GM12878 (cell line): Measurements from ENCODE around the gene TPO. TPM values are rescaled to one million over a fixed set of nuclear protein-coding genes. Genes with fewer than 3 reads are reported as not detected.
"Not testable (repeated sequence)": the region's sequence is repeated elsewhere in the genome, so short reads cannot be mapped to it uniquely, and the experiment has no call there.

Experiments used
- ATAC-seq: fragments of 200-7000 bp; cut with Tn5 transposase; 3 replicates; pipeline ENCODE4 v1.9.1; 2020; ENCODE audit warnings: mild to moderate bottlenecking, moderate library complexity
- BruUV-seq: library from RNA; stranded (reverse); fragments of 400-500 nt; replicated peaks from 2 replicates; lab custom pipeline; 2021; lab: Mats Ljungman, UMichigan
- CTCF ChIA-PET: fragments of 300-600 bp; sonication (Branson Sonifier 250); formaldehyde crosslinking; extraction: SDS; loops from one replicate; lab custom pipeline; 2021; ENCODE audit warnings: inconsistent platforms; lab: Yijun Ruan, JAX
- POLR2A ChIA-PET: fragments of 350-600 bp; formaldehyde crosslinking; extraction: SDS; loops from one replicate; lab custom pipeline; 2021; ENCODE audit warnings: inconsistent platforms; lab: Charles Lee
- RAD21 ChIA-PET: fragments of 300-600 bp; sonication (Branson Sonifier 250); formaldehyde crosslinking; loops from one replicate; lab custom pipeline; 2023; ENCODE audit warnings: antibody characterized with exemption; ENCODE audit not compliant: unreplicated experiment; lab: Charles Lee
- SMC1A ChIA-PET: fragments of 300-600 bp; sonication (Branson Sonifier 250); formaldehyde crosslinking; loops from one replicate; lab custom pipeline; 2023; ENCODE audit not compliant: unreplicated experiment, uncharacterized antibody; lab: Charles Lee
- DNase-seq: peaks from one replicate; pipeline ENCODE4 v3.0.0-alpha.2; 2011; ENCODE audit warnings: low read depth, low spot score
- FAIRE-seq: peaks from 3 replicates; lab custom pipeline; 2011; peaks lifted over from hg19 to GRCh38; lab: Jason Lieb, UNC
- H2AFZ ChIP-seq: 2 replicates; pipeline ENCODE4 v1.6.0; 2011; ENCODE audit warnings: low read depth, low read length, control low read depth; ENCODE audit not compliant: control insufficient read depth
- H3K27ac ChIP-seq: 2 replicates; pipeline ENCODE4 v1.5.1; 2011; ENCODE audit warnings: control low read depth; ENCODE audit not compliant: control insufficient read depth, insufficient read depth
- H3K27me3 ChIP-seq, 2 experiments: replicated peaks in 1 of 2; 2 replicates each; pipeline versions ENCODE4 v1.6.0 to v1.6.1; 2011; ENCODE audit warnings: low read length in 1 of 2; ENCODE audit not compliant: control insufficient read depth in 2 of 2, insufficient read depth in 2 of 2
- H3K36me3 ChIP-seq, 2 experiments: 2 replicates each; pipeline ENCODE4 v1.5.1; 2011; ENCODE audit warnings: low read length in 1 of 2; ENCODE audit not compliant: control insufficient read depth in 2 of 2, insufficient read depth in 2 of 2
- H3K4me1 ChIP-seq: 2 replicates; pipeline ENCODE4 v1.6.1; 2011; ENCODE audit warnings: mild to moderate bottlenecking, low read length, moderate library complexity, mixed read lengths; ENCODE audit not compliant: control insufficient read depth, insufficient read depth
- H3K4me2 ChIP-seq: 2 replicates; pipeline ENCODE4 v1.6.0; 2011; ENCODE audit warnings: control low read depth; ENCODE audit not compliant: control insufficient read depth, insufficient read depth
- H3K4me3 ChIP-seq: fragments of 200-600 bp; sonication (generic); 2 replicates; pipeline ENCODE4 v1.5.1; 2016
- H3K79me2 ChIP-seq: 2 replicates; pipeline ENCODE4 v1.6.0; 2011; ENCODE audit warnings: low read length; ENCODE audit not compliant: control insufficient read depth, insufficient read depth
- H3K9ac ChIP-seq: 2 replicates; pipeline ENCODE4 v1.8.0; 2011; ENCODE audit warnings: low read length, control low read depth, mixed read lengths; ENCODE audit not compliant: control insufficient read depth, insufficient read depth
- H3K9me3 ChIP-seq: replicated peaks from 3 replicates; pipeline ENCODE4 v1.5.1; 2011; ENCODE audit warnings: mild to moderate bottlenecking, low read length; ENCODE audit not compliant: control insufficient read depth, insufficient read depth
- H4K20me1 ChIP-seq: 2 replicates; pipeline ENCODE4 v1.6.0; 2011; ENCODE audit not compliant: control insufficient read depth, insufficient read depth
- ASH2L ChIP-seq: fragments of 300-600, 200-600 bp; sonication (generic); IDR thresholded peaks from 2 replicates; pipeline ENCODE4 v1.6.1; 2017; ENCODE audit warnings: low read depth, mild to moderate bottlenecking, borderline replicate concordance
- HDAC6 ChIP-seq: fragments of 200-600 bp; sonication (generic); IDR thresholded peaks from one replicate; pipeline ENCODE4 v1.8.0; 2017; ENCODE audit warnings: antibody characterized with exemption; ENCODE audit not compliant: unreplicated experiment
- KDM1A ChIP-seq: fragments of 200-600 bp; sonication (generic); IDR thresholded peaks from 2 replicates; pipeline ENCODE4 v1.6.1; 2016; ENCODE audit warnings: borderline replicate concordance
- NR2C1 ChIP-seq: fragments of 450-650 bp; IDR thresholded peaks from 2 replicates; pipeline ENCODE4 v1.6.1; 2017; ENCODE audit warnings: antibody characterized with exemption, mild to moderate bottlenecking, moderate library complexity
- POLR2A ChIP-seq: IDR thresholded peaks from 2 replicates; pipeline ENCODE4 v1.6.1; 2011; ENCODE audit warnings: low read depth, mild to moderate bottlenecking, low read length
- SREBF2 ChIP-seq: IDR thresholded peaks from 2 replicates; pipeline ENCODE4 v1.6.1; 2012; ENCODE audit warnings: mild to moderate bottlenecking, low read length
- SUPT20H ChIP-seq: IDR thresholded peaks from 2 replicates; pipeline ENCODE4 v1.6.1; 2011; ENCODE audit warnings: low read depth, mild to moderate bottlenecking, low read length, moderate library complexity, borderline replicate concordance; ENCODE audit not compliant: control insufficient read depth
- ZBED1 ChIP-seq: IDR thresholded peaks from 2 replicates; pipeline ENCODE4 v1.6.1; 2016; ENCODE audit warnings: borderline replicate concordance
- ZNF207 ChIP-seq: fragments of 450-650 bp; IDR thresholded peaks from 2 replicates; pipeline ENCODE4 v1.6.1; 2014; ENCODE audit warnings: antibody characterized with exemption, mild to moderate bottlenecking, borderline replicate concordance
- WGBS: methylation state at CpG from one replicate; pipeline ENCODE4 v1.1.6; 2016; ENCODE audit warnings: low lambda C conversion rate; ENCODE audit not compliant: insufficient replicate concordance, insufficient coverage; ENCODE audit errors: missing lambda C conversion rate; 5-methylcytosine and 5-hydroxymethylcytosine counted together
- in situ Hi-C: fragments of 300-500 bp; cut with MboI; formaldehyde crosslinking; loops from 9 replicates; pipeline ENCODE4 v1.14.3; 2018; ENCODE audit warnings: mixed read lengths
- intact Hi-C: fragments of 100-400 bp; cut with micrococcal nuclease; formaldehyde crosslinking; loops from one replicate; pipeline ENCODE4 v1.14.2; 2022; ENCODE audit not compliant: unreplicated experiment
- polyA plus RNA-seq, 11 experiments: library from polyadenylated mRNA; depleted of rRNA in 4 of 11; unstranded in 6 of 11; stranded (reverse) in 5 of 11; fragments of >200 nt; fragmentation: Nextera tagmentation in 4 of 11; fragmentation: Illumina TruSeq in 1 of 11; extraction: Ambion mirVana in 4 of 11; extraction: Trizol in 1 of 11; gene quantifications; 1 replicate in 1 of 11; 2 replicates in 10 of 11; pipeline versions ENCODE4 v1.2.1 to v1.2.3, GENCODE V29; 2011 to 2016; ENCODE audit warnings: inconsistent platforms in 2 of 11, missing spikeins in 2 of 11, low read depth in 1 of 11
- total RNA-seq, 4 experiments: library from RNA; depleted of rRNA in 3 of 4; stranded (reverse); fragments of >200 nt in 3 of 4; fragmentation: Illumina TruSeq in 1 of 4; extraction: Trizol in 1 of 4; gene quantifications; 2 replicates each; pipeline versions ENCODE4 v1.2.1 to v1.2.3, GENCODE V29; 2013 to 2021
- TF ChIP-seq, protein P1 (sequence below): fragments of 450-650 bp; IDR thresholded peaks from 2 replicates; pipeline ENCODE4 v1.6.1; 2017; ENCODE audit warnings: mild to moderate bottlenecking
- TF ChIP-seq, protein P2 (sequence below): IDR thresholded peaks from 2 replicates; pipeline ENCODE4 v1.6.1; 2012; ENCODE audit warnings: low read depth, low read length, improper control_type of control experiment
- TF ChIP-seq, protein P3 (sequence below): fragments of 150-350 bp; IDR thresholded peaks from 2 replicates; pipeline ENCODE4 v1.6.1; 2014; ENCODE audit warnings: mild to moderate bottlenecking, low read depth, low read length
- TF ChIP-seq, protein P4 (sequence below): fragments of 450-650 bp; IDR thresholded peaks from 2 replicates; pipeline ENCODE4 v1.6.1; 2017; ENCODE audit warnings: borderline replicate concordance

The TPO gene
- total and polyA plus RNA-seq, 10 of the 15 experiments (the other 5 are each of a cell fraction or from before 2014, with no cell fraction given), result 0.07 to 0.11 TPM; not detected in 8

DNA sequence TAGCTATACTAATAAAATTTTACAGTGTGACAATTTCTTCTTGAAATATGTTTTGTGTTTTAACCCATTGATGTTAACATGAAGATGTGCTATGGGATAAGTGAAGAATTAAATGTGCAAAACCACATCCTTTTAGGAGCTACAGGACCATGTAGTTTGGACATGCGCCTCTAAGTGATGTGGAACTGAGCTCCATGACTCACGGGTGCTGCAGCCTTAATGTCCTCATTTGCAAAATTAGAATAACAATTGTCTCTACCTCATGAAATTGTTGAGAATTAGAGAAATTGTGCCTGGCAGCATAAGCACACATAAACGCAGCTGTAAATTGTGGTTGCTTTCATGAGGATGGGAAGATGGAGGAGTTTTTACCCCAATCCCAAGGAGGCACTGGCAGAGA is 31.6 kb upstream of the TPO start:
- no peak for DNase-seq
- in situ Hi-C loops (no loop called here), intact Hi-C loops (no loop called here)
- CTCF ChIA-PET, result no interaction called here
- no peaks in the 10 kb centered on the region for H3K4me1 ChIP-seq
- WGBS, result 62% methylated on average over 3 of the region's 3 CpGs
- no TSS peak for BruUV-seq
- SMC1A ChIA-PET, result no interaction called here
- FAIRE-seq, result no peak
- H4K20me1 ChIP-seq, result no peaks in the 10 kb centered on the region
- POLR2A ChIA-PET, result no interaction called here
- no peaks in the 10 kb centered on the region for H3K27me3 ChIP-seq
- no peak overlapping the region for H3K27ac ChIP-seq
- no peaks in the 10 kb centered on the region for H3K79me2 ChIP-seq
- no peaks in the 10 kb centered on the region for H3K36me3 ChIP-seq
- ATAC-seq, result no peak
- no peak overlapping the region for H3K4me3 ChIP-seq
- H2AFZ ChIP-seq, result no peak overlapping the region
- H3K4me2 ChIP-seq, result no peak overlapping the region
- no peaks in the 10 kb centered on the region; the same call in 2 of the 3 replicates for H3K9me3 ChIP-seq
- TF ChIP-seq, protein P1, sequence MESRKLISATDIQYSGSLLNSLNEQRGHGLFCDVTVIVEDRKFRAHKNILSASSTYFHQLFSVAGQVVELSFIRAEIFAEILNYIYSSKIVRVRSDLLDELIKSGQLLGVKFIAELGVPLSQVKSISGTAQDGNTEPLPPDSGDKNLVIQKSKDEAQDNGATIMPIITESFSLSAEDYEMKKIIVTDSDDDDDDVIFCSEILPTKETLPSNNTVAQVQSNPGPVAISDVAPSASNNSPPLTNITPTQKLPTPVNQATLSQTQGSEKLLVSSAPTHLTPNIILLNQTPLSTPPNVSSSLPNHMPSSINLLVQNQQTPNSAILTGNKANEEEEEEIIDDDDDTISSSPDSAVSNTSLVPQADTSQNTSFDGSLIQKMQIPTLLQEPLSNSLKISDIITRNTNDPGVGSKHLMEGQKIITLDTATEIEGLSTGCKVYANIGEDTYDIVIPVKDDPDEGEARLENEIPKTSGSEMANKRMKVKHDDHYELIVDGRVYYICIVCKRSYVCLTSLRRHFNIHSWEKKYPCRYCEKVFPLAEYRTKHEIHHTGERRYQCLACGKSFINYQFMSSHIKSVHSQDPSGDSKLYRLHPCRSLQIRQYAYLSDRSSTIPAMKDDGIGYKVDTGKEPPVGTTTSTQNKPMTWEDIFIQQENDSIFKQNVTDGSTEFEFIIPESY, result no peak
- TF ChIP-seq NR2C1 (no peak), POLR2A (no peak), SREBF2 (no peak), SUPT20H (no peak), HDAC6 (no peak), ZNF207 (no peak), ZBED1 (no peak), KDM1A (no peak), ASH2L (no peak)
- TF ChIP-seq, protein P2, sequence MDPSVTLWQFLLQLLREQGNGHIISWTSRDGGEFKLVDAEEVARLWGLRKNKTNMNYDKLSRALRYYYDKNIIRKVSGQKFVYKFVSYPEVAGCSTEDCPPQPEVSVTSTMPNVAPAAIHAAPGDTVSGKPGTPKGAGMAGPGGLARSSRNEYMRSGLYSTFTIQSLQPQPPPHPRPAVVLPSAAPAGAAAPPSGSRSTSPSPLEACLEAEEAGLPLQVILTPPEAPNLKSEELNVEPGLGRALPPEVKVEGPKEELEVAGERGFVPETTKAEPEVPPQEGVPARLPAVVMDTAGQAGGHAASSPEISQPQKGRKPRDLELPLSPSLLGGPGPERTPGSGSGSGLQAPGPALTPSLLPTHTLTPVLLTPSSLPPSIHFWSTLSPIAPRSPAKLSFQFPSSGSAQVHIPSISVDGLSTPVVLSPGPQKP, result no peak
- TF ChIP-seq, protein P3, sequence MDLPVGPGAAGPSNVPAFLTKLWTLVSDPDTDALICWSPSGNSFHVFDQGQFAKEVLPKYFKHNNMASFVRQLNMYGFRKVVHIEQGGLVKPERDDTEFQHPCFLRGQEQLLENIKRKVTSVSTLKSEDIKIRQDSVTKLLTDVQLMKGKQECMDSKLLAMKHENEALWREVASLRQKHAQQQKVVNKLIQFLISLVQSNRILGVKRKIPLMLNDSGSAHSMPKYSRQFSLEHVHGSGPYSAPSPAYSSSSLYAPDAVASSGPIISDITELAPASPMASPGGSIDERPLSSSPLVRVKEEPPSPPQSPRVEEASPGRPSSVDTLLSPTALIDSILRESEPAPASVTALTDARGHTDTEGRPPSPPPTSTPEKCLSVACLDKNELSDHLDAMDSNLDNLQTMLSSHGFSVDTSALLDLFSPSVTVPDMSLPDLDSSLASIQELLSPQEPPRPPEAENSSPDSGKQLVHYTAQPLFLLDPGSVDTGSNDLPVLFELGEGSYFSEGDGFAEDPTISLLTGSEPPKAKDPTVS, result no peak
- TF ChIP-seq, protein P4, sequence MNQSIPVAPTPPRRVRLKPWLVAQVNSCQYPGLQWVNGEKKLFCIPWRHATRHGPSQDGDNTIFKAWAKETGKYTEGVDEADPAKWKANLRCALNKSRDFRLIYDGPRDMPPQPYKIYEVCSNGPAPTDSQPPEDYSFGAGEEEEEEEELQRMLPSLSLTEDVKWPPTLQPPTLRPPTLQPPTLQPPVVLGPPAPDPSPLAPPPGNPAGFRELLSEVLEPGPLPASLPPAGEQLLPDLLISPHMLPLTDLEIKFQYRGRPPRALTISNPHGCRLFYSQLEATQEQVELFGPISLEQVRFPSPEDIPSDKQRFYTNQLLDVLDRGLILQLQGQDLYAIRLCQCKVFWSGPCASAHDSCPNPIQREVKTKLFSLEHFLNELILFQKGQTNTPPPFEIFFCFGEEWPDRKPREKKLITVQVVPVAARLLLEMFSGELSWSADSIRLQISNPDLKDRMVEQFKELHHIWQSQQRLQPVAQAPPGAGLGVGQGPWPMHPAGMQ, result no peak
- H3K9ac ChIP-seq, result no peak overlapping the region
- RAD21 ChIA-PET, result no interaction called here

DNA sequence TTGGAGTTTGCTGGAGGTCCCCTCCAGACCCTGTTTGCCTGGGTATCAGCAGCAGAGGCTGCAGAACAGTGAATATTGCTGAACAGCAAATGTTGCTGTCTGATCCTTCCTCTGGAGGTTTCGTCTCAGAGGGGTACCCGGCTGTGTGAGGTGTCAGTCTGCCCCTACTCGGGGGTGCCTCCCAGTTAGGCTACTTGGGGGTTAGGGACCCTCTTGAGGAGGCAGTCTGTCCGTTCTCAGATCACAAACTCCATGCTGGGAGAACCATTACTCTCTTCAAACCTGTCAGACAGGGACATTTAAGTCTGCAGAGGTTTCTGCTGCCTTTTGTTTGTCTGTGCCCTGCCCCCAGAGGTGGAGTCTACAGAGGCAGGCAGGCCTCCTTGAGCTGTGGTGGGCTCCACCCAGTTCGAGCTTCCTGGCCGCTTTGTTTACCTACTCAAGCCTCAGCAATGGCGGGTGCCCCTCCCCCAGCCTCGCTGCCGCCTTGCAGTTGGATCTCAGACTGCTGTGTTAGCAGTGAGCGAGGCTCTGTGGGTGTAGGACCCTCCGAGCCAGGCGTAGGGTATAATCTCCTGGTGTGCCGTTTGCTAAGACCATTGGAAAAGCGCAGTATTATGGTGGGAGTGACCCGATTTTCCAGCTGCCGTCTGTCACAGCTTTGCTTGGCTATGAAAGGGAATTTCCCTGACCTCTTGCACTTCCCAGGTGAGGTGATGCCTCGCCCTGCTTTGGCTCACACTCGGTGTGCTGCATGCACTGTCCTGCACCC is 25.1 kb upstream of the TPO start:
- H4K20me1 ChIP-seq, H3K4me1 ChIP-seq, ATAC-seq, H3K4me2 ChIP-seq, H3K4me3 ChIP-seq, FAIRE-seq, RAD21 ChIA-PET, H3K9me3 ChIP-seq, H3K36me3 ChIP-seq, BruUV-seq, H3K27ac ChIP-seq, in situ Hi-C loops, H3K9ac ChIP-seq, DNase-seq, POLR2A ChIA-PET, SMC1A ChIA-PET, H3K79me2 ChIP-seq, intact Hi-C loops, H3K27me3 ChIP-seq, CTCF ChIA-PET, H2AFZ ChIP-seq: not testable (repeated sequence)
- 19% methylated on average over 18 of the region's 18 CpGs for WGBS
